Brain microvascular endothelial cell (primary cell): ENCODE data around the gene FKBP10.
A peak's percentile ranks its signal among the peaks of the same experiment; 100 is the strongest.

ENCODE experiments used
- DNase-seq: peaks from one replicate; pipeline ENCODE4 v3.0.0-alpha.2; 2020
- H3K27ac ChIP-seq: fragments of 250-450 bp; sonication (Bioruptor Pico); 2 replicates; pipeline ENCODE4 v1.5.1; 2020; ENCODE audit warnings: mild to moderate bottlenecking, moderate library complexity
- H3K27me3 ChIP-seq: fragments of 250-450 bp; sonication (Bioruptor Pico); replicated peaks from 2 replicates; pipeline ENCODE4 v1.5.1; 2020; ENCODE audit warnings: mild to moderate bottlenecking
- H3K36me3 ChIP-seq: fragments of 250-450 bp; sonication (Bioruptor Pico); replicated peaks from 2 replicates; pipeline ENCODE4 v1.5.1; 2020; ENCODE audit warnings: mild to moderate bottlenecking
- H3K4me3 ChIP-seq: 2 replicates; pipeline ENCODE4 v1.5.1; 2011; ENCODE audit warnings: low read depth, mild to moderate bottlenecking, control low read depth, low read length, moderate library complexity
- in situ Hi-C: cut with HindIII; loops from 2 replicates; pipeline ENCODE4 v1.10.0; 2017; ENCODE audit warnings: low sequenced_read_pairs, low pct_ligation_motif_present
- TF ChIP-seq, protein P1 (sequence below): IDR thresholded peaks from 2 replicates; pipeline ENCODE4 v1.5.1; 2011; ENCODE audit warnings: low read depth, mild to moderate bottlenecking, moderate library complexity, low read length, control low read depth, inconsistent platforms; ENCODE audit errors: missing control alignments

The FKBP10 gene

GRCh38 chr17:41860254-41860931 lies 47.6 kb downstream of the FKBP10 start:
- H3K27ac ChIP-seq: no peak overlapping the region
- H3K36me3 ChIP-seq: no peaks in the 10 kb centered on the region
- no peaks in the 10 kb centered on the region for H3K27me3 ChIP-seq
- in situ Hi-C loops: no loop called here
- H3K4me3 ChIP-seq: no peak overlapping the region
- DNase-seq: no peak
- TF ChIP-seq, protein P1, sequence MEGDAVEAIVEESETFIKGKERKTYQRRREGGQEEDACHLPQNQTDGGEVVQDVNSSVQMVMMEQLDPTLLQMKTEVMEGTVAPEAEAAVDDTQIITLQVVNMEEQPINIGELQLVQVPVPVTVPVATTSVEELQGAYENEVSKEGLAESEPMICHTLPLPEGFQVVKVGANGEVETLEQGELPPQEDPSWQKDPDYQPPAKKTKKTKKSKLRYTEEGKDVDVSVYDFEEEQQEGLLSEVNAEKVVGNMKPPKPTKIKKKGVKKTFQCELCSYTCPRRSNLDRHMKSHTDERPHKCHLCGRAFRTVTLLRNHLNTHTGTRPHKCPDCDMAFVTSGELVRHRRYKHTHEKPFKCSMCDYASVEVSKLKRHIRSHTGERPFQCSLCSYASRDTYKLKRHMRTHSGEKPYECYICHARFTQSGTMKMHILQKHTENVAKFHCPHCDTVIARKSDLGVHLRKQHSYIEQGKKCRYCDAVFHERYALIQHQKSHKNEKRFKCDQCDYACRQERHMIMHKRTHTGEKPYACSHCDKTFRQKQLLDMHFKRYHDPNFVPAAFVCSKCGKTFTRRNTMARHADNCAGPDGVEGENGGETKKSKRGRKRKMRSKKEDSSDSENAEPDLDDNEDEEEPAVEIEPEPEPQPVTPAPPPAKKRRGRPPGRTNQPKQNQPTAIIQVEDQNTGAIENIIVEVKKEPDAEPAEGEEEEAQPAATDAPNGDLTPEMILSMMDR: no peak

GRCh38 chr17:41863074-41863848 lies 50.5 kb downstream of the FKBP10 start:
- Histone ChIP-seq H3K4me3 (no peak overlapping the region), H3K27ac (no peak overlapping the region), H3K36me3 (peaks cover 16% of the 10 kb centered on the region), H3K27me3 (no peaks in the 10 kb centered on the region)
- DNase-seq: no peak
- TF ChIP-seq, protein P1: no peak
- in situ Hi-C loops: no loop called here

- DNase-seq: peak; percentile 23
- in situ Hi-C loops: no loop called here
- H3K4me3 ChIP-seq: peak overlapping the region; percentile 93
- peak overlapping the region; percentile 79 for H3K27ac ChIP-seq
- H3K36me3 ChIP-seq: peaks cover 26% of the 10 kb centered on the region
- no peaks in the 10 kb centered on the region for H3K27me3 ChIP-seq
- TF ChIP-seq, protein P1: no peak
Measured at GRCh38 chr17:41864498-41864835, 51.7 kb downstream of the FKBP10 start.

GRCh38 chr17:41864836-41865595 lies 52.2 kb downstream of the FKBP10 start, which contains the start of gene KLHL11:
Gene KLHL11, minus strand, starts transcription at chr17:41865423. Its CDS starts 53 bp downstream, at chr17:41865370.
- peak; percentile 82 for DNase-seq
- in situ Hi-C loops: no loop called here
- no peaks in the 10 kb centered on the region for H3K27me3 ChIP-seq
- TF ChIP-seq, protein P1: no peak
- peaks cover 31% of the 10 kb centered on the region for H3K36me3 ChIP-seq
- peak within 1 kb of the TSS; percentile 79 for H3K27ac ChIP-seq
- peak within 1 kb of the TSS; percentile 93 for H3K4me3 ChIP-seq

- TF ChIP-seq, protein P1: peak; percentile 6
- DNase-seq: no peak
- Histone ChIP-seq H3K36me3 (peaks cover 36% of the 10 kb centered on the region), H3K4me3 (peak overlapping the region; percentile 39), H3K27me3 (no peaks in the 10 kb centered on the region), H3K27ac (peak overlapping the region; percentile 79)
- in situ Hi-C loops: no loop called here
Measured at GRCh38 chr17:41865596-41865893, 52.7 kb downstream of the FKBP10 start.
